ENCODE measurements around the gene TNFSF10. TPM values are rescaled to one million over a fixed set of nuclear protein-coding genes. Genes with fewer than 3 reads are reported as not detected.

The TNFSF10 gene
- total RNA-seq, 6 experiments from 2014 or later = 12.9 to 57.6 (median 40.0) TPM

DNA sequence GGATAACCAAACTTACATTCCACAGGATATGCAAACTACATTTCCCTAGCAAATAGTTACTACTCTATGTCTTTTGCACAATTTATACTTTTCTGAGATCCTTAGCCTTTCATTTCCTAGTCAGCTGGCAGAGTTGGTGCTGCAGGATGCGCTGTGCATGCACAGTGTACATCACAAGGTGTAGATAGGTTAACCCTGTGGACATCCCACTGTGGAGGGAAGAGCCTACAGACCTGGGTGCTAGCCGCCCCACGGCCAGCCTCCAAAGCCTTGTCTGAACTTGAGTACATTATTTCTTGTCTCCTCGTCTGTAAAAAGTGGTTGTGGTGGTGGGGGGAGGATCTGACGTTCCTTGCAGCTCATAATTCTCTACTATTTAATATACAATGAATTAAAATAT, 3.5 kb downstream of the TNFSF10 start:
- peak overlapping the region in 2 of 3 donors; percentile 78 to 88 for H3K27ac ChIP-seq
- H3K9me3 ChIP-seq = no peaks in the 10 kb centered on the region
- ATAC-seq (peak in 1 of 4 donors; percentile 23), DNase-seq (no peak)
- peak overlapping the region; percentile 11 to 84 (median 68) for H3K4me3 ChIP-seq
- no peaks in the 10 kb centered on the region for H3K27me3 ChIP-seq
- intact Hi-C loops (cut with DNase I) = no loop called here
- H3K4me1 ChIP-seq = peaks cover 2 to 59% (median 18%) of the 10 kb centered on the region in 4 donors
- WGBS (ENCODE audit: insufficient coverage, low coverage, low lambda C conversion rate, missing lambda C conversion rate) = 22% methylated on average over 5 of the region's 5 CpGs
- peaks cover 0 to 3% (median 1%) of the 10 kb centered on the region in 4 donors for H3K36me3 ChIP-seq
- TF ChIP-seq, protein P1, sequence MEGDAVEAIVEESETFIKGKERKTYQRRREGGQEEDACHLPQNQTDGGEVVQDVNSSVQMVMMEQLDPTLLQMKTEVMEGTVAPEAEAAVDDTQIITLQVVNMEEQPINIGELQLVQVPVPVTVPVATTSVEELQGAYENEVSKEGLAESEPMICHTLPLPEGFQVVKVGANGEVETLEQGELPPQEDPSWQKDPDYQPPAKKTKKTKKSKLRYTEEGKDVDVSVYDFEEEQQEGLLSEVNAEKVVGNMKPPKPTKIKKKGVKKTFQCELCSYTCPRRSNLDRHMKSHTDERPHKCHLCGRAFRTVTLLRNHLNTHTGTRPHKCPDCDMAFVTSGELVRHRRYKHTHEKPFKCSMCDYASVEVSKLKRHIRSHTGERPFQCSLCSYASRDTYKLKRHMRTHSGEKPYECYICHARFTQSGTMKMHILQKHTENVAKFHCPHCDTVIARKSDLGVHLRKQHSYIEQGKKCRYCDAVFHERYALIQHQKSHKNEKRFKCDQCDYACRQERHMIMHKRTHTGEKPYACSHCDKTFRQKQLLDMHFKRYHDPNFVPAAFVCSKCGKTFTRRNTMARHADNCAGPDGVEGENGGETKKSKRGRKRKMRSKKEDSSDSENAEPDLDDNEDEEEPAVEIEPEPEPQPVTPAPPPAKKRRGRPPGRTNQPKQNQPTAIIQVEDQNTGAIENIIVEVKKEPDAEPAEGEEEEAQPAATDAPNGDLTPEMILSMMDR (IDR thresholded peaks at IDR 0.05) = no peak
- no peak for TF ChIP-seq POLR2A (IDR thresholded peaks at IDR 0.05)

DNA sequence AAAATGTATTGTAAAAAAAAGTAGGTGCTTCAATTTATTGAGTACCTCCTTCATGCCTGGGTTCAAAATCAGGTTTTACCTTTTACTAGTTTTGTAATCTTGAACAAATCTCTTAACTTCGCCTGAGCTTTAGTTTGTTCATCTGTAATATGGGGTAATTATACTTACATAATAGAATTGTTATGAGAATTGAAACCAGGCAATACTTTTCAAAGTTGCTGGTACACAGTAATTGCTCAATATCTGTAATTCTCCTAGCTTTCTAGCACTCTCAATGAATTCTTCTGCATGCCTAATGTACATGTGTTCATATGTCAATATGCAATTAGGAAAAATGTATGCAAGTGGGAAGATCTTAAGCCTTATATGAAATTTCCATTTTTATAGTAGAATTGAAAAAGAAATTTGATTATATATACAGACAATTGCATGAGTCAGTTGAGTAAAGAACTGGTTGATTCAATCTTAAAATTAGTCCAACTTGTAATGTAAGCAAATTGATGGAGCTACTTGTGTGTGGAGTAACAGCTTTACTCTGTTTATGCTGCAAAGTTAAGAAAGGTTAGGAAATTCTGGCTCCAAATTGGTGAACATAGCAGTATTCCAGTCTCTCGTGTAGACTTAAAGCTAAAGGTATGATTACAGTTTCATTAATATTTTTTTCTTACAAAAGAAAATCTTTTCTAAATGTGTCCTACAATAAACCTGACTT, 4.1 kb downstream of the TNFSF10 start:
- WGBS (ENCODE audit: insufficient coverage, low coverage, low lambda C conversion rate, missing lambda C conversion rate) = 14% methylated on average over 2 of the region's 2 CpGs
- peaks cover 0 to 9% (median 4%) of the 10 kb centered on the region in 4 donors for H3K36me3 ChIP-seq
- TF ChIP-seq POLR2A (IDR thresholded peaks at IDR 0.05) = no peak
- TF ChIP-seq, protein P1 (IDR thresholded peaks at IDR 0.05) = no peak
- ATAC-seq (no peak), DNase-seq (no peak)
- H3K27ac ChIP-seq = peak overlapping the region in 2 of 3 donors; percentile 78 to 88
- no peaks in the 10 kb centered on the region for H3K9me3 ChIP-seq
- intact Hi-C loops (cut with DNase I) = no loop called here
- H3K27me3 ChIP-seq = no peaks in the 10 kb centered on the region
- peaks cover 2 to 65% (median 20%) of the 10 kb centered on the region in 4 donors for H3K4me1 ChIP-seq
- H3K4me3 ChIP-seq = peak overlapping the region in 1 of 3 donors; percentile 2

DNA sequence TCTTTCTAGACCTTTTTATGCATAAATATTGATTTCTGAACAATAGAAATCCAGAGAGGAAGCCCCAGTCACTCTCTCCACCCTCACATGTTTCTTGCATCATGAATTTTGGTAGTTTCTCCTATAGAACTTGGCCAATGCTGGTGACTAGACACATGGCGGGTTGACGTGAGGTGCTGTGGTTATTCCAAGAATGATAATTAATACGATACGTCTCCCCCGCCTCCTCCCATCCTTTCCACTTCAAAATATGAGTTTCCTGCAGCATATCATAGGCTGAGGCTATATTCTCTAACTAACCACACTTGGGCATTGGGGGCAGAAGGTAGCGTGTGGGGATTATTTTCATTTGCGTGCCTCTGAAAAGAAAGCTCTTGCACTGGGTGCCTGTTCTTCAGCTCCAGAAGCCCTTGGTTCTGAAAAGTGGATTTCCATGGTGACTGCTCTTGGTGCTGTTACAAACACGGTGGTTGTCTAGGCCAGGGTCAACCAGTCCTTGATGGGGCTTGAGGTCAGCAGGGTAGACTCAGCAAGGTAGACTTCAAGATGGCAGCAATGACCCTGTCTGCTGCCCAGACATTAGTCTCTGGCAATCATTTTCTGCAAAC, 5.3 kb downstream of the TNFSF10 start:
- Histone ChIP-seq H3K36me3 (peaks cover 0 to 20% (median 4%) of the 10 kb centered on the region in 4 donors), H3K4me3 (no peak overlapping the region), H3K27me3 (no peaks in the 10 kb centered on the region), H3K9me3 (no peaks in the 10 kb centered on the region), H3K27ac (peak overlapping the region; percentile 9 to 84 (median 78)), H3K4me1 (peaks cover 2 to 64% (median 20%) of the 10 kb centered on the region in 4 donors)
- intact Hi-C loops (cut with DNase I) = no loop called here
- 47% methylated on average over 8 of the region's 8 CpGs for WGBS (ENCODE audit: insufficient coverage, low coverage, low lambda C conversion rate, missing lambda C conversion rate)
- no peak for DNase-seq
- no peak for TF ChIP-seq POLR2A (IDR thresholded peaks at IDR 0.05)
- TF ChIP-seq, protein P1 (IDR thresholded peaks at IDR 0.05) = no peak
- no peak for ATAC-seq

DNA sequence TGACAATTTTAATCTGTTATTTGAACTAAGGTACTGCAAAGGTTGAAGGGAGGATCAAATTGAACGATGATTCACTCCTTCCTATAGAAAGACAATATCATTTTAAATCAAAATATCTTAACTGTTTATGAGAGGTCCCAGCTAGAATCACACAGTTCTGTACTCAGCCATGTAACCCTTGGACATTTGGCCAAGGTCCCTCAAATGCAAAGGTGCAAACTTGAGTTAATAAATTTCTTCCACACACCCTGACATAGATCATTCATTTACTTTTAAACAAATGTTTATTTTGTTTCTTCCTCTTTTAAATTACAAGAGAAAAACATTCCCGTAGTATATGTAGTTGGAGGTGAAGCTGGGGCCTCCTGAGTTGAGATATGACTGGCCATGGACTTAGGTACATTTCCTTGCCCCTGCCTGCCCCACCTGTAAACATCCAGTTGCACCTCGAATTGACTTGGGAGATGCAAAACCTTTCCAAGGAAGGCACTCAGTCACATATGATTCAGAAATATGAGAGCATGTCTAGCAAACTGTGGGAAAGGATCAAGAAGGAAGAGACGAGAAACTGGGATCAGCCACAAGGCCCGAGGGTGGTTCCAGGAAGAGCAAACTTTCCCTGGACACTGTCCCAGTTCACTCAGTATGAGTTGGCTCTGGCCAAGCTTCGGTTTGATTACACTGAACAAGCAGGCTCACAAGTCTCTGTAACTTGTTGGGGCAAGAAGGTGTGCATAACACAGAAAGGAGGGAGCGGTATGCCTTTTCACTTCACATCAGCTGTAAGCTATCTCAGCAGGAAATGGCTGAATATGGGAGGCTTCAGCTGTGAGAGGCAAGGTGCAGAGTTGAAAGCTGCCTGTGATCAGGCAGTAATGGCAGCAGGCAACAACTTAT, 6.7 kb downstream of the TNFSF10 start:
- TF ChIP-seq POLR2A (IDR thresholded peaks at IDR 0.05) = no peak
- TF ChIP-seq, protein P1 (IDR thresholded peaks at IDR 0.05) = no peak
- Histone ChIP-seq H3K27ac (peak overlapping the region; percentile 63 to 84 (median 78)), H3K9me3 (no peaks in the 10 kb centered on the region), H3K4me3 (peak overlapping the region in 1 of 3 donors; percentile 8), H3K4me1 (peaks cover 2 to 64% (median 20%) of the 10 kb centered on the region in 4 donors), H3K36me3 (peaks cover 0 to 34% (median 7%) of the 10 kb centered on the region in 4 donors), H3K27me3 (no peaks in the 10 kb centered on the region)
- DNase-seq (peak; percentile 60 to 80 (median 64)), ATAC-seq (peak; percentile 77 to 89 (median 86))
- intact Hi-C loops (cut with DNase I) = no loop called here
- 13% methylated on average over 7 of the region's 7 CpGs for WGBS (ENCODE audit: insufficient coverage, low coverage, low lambda C conversion rate, missing lambda C conversion rate)
